Measurements from ENCODE around the gene NBDY. TPM values are rescaled to one million over a fixed set of nuclear protein-coding genes. Genes with fewer than 3 reads are reported as not detected.

The NBDY gene
- total and polyA plus RNA-seq, 7 donors, result 5.2 to 15.6 (median 6.7) TPM

DNA sequence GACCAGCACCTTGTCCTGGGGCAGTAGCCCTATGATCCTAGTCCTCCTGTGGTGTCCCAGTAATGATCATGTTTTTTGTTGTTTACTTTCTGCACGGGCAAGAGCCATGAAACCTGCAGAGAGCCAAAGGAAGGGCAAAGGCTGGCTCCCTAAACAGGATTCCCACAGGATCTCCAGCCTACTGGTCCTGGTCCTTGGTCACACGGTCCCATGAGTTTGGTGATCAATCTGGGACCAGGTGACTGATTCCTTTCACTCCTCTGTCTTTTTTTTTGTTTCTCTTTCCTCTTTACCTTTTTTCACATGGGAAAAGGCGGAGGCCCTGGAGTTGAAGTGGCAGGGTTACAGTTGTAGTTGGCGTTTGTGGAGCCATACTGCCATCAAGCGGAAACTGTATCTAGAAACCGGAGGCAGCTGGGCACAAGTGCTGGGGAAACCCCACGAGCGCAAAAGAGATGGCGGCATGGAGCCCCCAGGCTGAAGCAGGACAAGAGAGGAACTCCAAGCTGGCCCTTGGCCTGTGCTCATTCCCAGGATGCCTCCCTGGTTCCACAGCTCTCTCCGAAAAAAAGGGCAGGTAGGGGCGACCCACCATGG lies 34.6 kb downstream of the NBDY start:
- Histone ChIP-seq H3K9me3 (no peaks in the 10 kb centered on the region), H3K4me3 (peak overlapping the region; percentile 91), H3K27me3 (ENCODE audit: insufficient read depth in 3 of 3, low read length in 2 of 3) (no peaks in the 10 kb centered on the region), H3K4me1 (peaks cover 15% of the 10 kb centered on the region), H3K36me3 (ENCODE audit: insufficient read depth in 1 of 2, low read depth in 1 of 2) (no peaks in the 10 kb centered on the region), H3K27ac (peak overlapping the region; percentile 95)
- intact Hi-C loops (cut with DNase I), result no loop called here
- peak; percentile 81 for TF ChIP-seq CTCF (IDR thresholded peaks at IDR 0.05)
- peak; percentile 59 to 76 (median 68) for ATAC-seq
- WGBS, 3 donors, result 19 to 63% (median 41%) methylated on average over 7 to 11 of the region's 11 CpGs
- DNase-seq, result peak; percentile 77 to 88

GRCh38 chrX:56764153-56764974 lies 35.3 kb downstream of the NBDY start:
- Histone ChIP-seq H3K36me3 (ENCODE audit: insufficient read depth in 1 of 2, low read depth in 1 of 2) (no peaks in the 10 kb centered on the region), H3K9me3 (no peaks in the 10 kb centered on the region), H3K27ac (peak overlapping the region; percentile 95), H3K4me3 (peak overlapping the region; percentile 91), H3K27me3 (ENCODE audit: insufficient read depth in 3 of 3, low read length in 2 of 3) (no peaks in the 10 kb centered on the region), H3K4me1 (peaks cover 15% of the 10 kb centered on the region)
- intact Hi-C loops (cut with DNase I), result no loop called here
- TF ChIP-seq CTCF (IDR thresholded peaks at IDR 0.05), result peak; percentile 71
- WGBS, 3 donors, result 12 to 25% (median 22%) methylated on average over 15 to 20 of the region's 20 CpGs
- ATAC-seq (peak; percentile 52 to 69 (median 64)), DNase-seq (peak; percentile 69 to 90)

- H3K36me3 ChIP-seq (ENCODE audit: insufficient read depth in 1 of 2, low read depth in 1 of 2), result no peaks in the 10 kb centered on the region
- WGBS, 3 donors, result 59 to 70% (median 65%) methylated on average over 15 of the region's 15 CpGs
- TF ChIP-seq CTCF (IDR thresholded peaks at IDR 0.05), result no peak
- ATAC-seq (no peak), DNase-seq (peak in 1 of 2 donors; percentile 31)
- H3K27me3 ChIP-seq (ENCODE audit: insufficient read depth in 3 of 3, low read length in 2 of 3), result no peaks in the 10 kb centered on the region
- intact Hi-C loops (cut with DNase I), result no loop called here
- no peaks in the 10 kb centered on the region for H3K9me3 ChIP-seq
- peaks cover 15% of the 10 kb centered on the region for H3K4me1 ChIP-seq
- H3K27ac ChIP-seq, result peak overlapping the region; percentile 95
- H3K4me3 ChIP-seq, result no peak overlapping the region
Observed at GRCh38 chrX:56764975-56765791, 36.1 kb downstream of the NBDY start.

DNA sequence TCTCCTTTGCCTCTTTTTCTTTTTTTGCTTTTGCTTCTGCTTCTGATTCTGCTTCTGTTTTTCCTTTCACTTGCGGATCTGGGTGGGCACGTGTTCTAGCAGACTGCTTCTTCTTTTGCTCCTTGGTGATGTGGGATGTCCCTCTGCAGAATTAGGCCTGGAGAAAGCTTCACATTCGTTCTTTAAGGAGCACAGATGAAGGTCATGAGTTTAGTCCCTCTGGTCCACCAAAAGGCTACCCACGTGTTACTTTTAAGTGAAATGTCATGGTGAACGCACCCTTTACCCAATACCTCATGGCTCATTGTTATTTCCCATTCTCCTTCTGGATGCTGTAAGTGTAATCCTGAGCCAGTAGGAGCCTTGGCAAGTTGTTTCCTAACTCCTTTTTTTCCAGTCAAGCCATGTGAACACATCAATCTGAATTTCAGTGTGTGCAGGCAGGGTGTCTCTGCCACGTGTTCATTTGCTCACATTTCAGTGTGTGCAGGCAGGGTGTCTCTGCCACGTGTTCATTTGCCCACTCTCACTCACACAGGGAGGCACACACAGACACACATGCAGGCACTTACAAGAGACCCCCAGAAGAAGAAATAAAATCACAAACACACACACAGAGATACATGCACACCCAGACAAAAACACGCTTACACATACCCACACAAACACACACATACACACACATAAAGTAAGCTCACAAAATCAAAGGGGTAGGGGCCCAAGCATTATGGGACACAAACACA lies 36.9 kb downstream of the NBDY start:
- Histone ChIP-seq H3K27me3 (ENCODE audit: insufficient read depth in 3 of 3, low read length in 2 of 3) (no peaks in the 10 kb centered on the region), H3K4me1 (peaks cover 15% of the 10 kb centered on the region), H3K36me3 (ENCODE audit: insufficient read depth in 1 of 2, low read depth in 1 of 2) (no peaks in the 10 kb centered on the region), H3K27ac (no peak overlapping the region), H3K9me3 (no peaks in the 10 kb centered on the region), H3K4me3 (peak overlapping the region; percentile 80)
- WGBS, 3 donors, result 65 to 71% (median 68%) methylated on average over 8 of the region's 8 CpGs
- intact Hi-C loops (cut with DNase I), result no loop called here
- no peak for ATAC-seq
- no peak for DNase-seq
- no peak for TF ChIP-seq CTCF (IDR thresholded peaks at IDR 0.05)
